Measurements from ENCODE around the gene ADAMTS9.

ADAMTS9 gene, protein sequence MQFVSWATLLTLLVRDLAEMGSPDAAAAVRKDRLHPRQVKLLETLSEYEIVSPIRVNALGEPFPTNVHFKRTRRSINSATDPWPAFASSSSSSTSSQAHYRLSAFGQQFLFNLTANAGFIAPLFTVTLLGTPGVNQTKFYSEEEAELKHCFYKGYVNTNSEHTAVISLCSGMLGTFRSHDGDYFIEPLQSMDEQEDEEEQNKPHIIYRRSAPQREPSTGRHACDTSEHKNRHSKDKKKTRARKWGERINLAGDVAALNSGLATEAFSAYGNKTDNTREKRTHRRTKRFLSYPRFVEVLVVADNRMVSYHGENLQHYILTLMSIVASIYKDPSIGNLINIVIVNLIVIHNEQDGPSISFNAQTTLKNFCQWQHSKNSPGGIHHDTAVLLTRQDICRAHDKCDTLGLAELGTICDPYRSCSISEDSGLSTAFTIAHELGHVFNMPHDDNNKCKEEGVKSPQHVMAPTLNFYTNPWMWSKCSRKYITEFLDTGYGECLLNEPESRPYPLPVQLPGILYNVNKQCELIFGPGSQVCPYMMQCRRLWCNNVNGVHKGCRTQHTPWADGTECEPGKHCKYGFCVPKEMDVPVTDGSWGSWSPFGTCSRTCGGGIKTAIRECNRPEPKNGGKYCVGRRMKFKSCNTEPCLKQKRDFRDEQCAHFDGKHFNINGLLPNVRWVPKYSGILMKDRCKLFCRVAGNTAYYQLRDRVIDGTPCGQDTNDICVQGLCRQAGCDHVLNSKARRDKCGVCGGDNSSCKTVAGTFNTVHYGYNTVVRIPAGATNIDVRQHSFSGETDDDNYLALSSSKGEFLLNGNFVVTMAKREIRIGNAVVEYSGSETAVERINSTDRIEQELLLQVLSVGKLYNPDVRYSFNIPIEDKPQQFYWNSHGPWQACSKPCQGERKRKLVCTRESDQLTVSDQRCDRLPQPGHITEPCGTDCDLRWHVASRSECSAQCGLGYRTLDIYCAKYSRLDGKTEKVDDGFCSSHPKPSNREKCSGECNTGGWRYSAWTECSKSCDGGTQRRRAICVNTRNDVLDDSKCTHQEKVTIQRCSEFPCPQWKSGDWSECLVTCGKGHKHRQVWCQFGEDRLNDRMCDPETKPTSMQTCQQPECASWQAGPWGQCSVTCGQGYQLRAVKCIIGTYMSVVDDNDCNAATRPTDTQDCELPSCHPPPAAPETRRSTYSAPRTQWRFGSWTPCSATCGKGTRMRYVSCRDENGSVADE (N-terminal part only)

DNA sequence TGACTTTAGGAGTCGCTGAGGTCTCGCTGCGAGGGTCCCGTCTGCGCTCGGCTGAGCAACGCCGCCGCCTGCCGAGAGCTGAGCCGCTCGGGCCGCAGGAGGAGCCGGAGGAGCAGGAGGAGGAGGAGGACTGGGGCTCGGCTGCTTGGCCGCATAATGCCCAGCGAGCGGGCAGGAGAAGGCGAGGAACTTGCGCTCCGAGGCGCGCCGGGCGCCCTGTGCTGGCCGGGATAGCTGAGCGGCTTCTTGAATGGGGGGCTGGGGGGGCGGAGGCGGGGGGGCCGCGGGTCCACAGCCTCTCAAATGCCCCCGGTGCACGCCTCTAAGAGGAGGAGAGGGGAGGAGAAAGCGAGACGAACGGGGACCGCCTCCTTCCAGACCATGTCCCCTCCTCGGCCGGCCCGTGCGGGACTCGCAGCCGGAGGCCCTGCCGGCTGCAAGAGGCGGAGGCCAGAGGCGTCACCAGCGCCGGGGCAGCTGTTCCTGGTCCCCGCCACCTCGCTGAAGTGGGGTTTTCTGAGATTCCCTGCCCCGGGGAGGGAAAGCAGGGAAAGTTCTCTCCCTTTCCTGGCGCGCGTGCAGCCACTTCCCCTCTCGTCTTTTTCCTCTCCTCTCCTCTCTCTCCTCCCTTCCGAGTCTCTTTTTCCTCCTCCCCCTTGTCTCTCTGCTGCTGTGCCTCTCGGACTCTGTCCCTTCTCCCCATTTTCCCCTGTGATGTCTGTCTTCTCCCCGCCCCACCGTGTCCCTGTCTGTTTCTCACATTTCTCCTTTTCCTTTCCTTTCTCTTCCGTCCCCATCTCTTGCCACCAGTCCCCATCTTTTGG is at the start of gene ADAMTS9:
Gene ADAMTS9, minus strand, starts transcription at position 220 of the 824 bp plus-strand sequence. CDS start 343 bp downstream, outside the sequence.
- Mint-ChIP-seq H3K4me3 (peak within 1 kb of the TSS; percentile 7 to 46), H3K27me3 (peaks cover 47 to 77% of the 10 kb centered on the region in 2 donors), H3K4me1 (peaks cover 9 to 20% of the 10 kb centered on the region in 2 donors), H3K27ac (peak within 1 kb of the TSS; percentile 59), H3K9me3 (peaks cover 3 to 4% of the 10 kb centered on the region in 2 donors), H3K36me3 (peaks cover 0 to 1% of the 10 kb centered on the region in 2 donors)
- DNase-seq (no peak), ATAC-seq (replicated peaks) (no peak)

DNA sequence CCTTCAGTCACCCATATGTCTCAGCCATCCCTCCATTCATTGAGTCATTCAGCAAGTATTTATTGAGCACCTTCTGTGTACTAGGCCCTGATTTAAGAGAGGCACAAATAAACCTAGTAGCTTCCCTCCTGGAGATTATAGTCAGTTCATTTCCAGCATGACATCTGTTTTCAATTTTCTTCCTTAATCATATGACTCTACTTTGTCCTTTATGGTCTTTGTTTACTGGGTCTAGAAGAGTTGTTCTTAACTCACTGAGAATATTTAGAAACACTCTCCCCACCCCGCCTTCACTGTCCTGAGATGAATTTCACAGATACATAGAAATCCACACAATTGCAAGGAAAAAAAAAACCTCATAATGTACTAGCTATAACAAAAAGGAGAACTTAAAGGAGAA is 44.8 kb upstream of the ADAMTS9 start:
- ATAC-seq (replicated peaks) (no peak), DNase-seq (no peak)
- H3K4me3 Mint-ChIP-seq = no peak overlapping the region
- H3K4me1 Mint-ChIP-seq = no peaks in the 10 kb centered on the region
- no peak overlapping the region for H3K27ac Mint-ChIP-seq
- H3K36me3 Mint-ChIP-seq = no peaks in the 10 kb centered on the region
- H3K9me3 Mint-ChIP-seq = peaks cover 3 to 11% of the 10 kb centered on the region in 2 donors
- H3K27me3 Mint-ChIP-seq = no peaks in the 10 kb centered on the region

DNA sequence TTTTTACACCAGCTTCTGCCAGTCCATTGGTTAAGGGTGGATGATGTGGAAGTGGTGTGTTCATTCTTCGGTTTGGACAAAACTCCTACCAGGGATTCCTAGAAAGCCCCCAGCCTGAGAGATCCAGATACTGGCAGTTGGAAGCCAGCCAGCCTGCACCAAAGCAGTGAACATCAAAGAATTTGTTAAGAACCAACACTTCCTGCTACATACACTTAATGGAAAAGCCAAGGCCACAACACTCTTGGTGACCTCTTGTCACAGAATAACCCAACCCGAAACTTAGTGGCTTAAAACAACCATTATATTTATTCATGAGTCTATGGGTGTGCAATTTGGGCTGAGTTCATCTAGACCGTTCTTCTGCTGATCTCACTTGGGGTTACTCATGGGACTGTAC is 42.9 kb upstream of the ADAMTS9 start:
- DNase-seq (no peak), ATAC-seq (replicated peaks) (no peak)
- no peak overlapping the region for H3K4me3 Mint-ChIP-seq
- H3K4me1 Mint-ChIP-seq = no peaks in the 10 kb centered on the region
- no peak overlapping the region for H3K27ac Mint-ChIP-seq
- peaks cover 3 to 11% of the 10 kb centered on the region in 2 donors for H3K9me3 Mint-ChIP-seq
- H3K36me3 Mint-ChIP-seq = no peaks in the 10 kb centered on the region
- H3K27me3 Mint-ChIP-seq = no peaks in the 10 kb centered on the region

DNA sequence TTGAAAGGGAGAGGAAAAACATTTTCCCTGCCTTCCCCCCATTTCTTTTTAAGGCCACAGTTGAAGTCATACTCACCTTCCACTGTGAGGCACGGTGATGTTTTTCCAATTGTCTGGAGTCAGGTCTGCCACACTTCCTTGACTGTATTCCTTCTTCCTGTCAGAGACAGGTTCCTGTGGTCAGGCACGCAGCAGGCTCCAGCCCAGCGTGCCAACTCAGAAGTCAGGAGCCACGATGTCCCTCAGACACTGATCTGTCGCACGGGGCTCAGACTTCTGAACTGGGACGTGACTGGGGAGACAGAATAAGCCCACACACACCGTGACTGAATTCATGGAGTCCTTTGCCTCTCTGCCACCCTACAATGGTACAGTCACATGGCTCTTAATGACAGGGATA is 41.2 kb upstream of the ADAMTS9 start:
- no peak for ATAC-seq (replicated peaks)
- Mint-ChIP-seq H3K9me3 (peaks cover 5 to 6% of the 10 kb centered on the region in 2 donors), H3K4me1 (no peaks in the 10 kb centered on the region), H3K27ac (no peak overlapping the region), H3K27me3 (no peaks in the 10 kb centered on the region), H3K36me3 (no peaks in the 10 kb centered on the region), H3K4me3 (no peak overlapping the region)
- DNase-seq = no peak

DNA sequence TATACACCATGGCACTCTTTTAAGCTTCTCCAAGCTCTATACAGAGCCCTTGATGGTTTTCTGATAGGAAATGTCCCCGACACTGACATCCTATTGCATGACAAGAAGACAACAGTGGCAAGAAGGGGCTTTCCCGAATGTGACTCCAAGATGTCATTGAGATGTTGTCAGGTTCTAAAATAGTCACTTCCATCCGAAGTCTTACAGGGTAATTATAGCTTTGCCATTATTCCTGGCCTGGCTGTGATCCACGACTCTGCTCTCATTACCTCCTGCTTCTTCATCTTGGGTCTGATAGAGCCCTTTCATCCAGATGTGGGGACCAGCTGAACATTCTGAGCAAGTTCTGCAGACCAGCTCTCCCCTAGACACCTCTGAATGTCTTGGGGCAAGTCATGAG is 40.6 kb upstream of the ADAMTS9 start:
- Mint-ChIP-seq H3K9me3 (peaks cover 5 to 6% of the 10 kb centered on the region in 2 donors), H3K27ac (no peak overlapping the region)

DNA sequence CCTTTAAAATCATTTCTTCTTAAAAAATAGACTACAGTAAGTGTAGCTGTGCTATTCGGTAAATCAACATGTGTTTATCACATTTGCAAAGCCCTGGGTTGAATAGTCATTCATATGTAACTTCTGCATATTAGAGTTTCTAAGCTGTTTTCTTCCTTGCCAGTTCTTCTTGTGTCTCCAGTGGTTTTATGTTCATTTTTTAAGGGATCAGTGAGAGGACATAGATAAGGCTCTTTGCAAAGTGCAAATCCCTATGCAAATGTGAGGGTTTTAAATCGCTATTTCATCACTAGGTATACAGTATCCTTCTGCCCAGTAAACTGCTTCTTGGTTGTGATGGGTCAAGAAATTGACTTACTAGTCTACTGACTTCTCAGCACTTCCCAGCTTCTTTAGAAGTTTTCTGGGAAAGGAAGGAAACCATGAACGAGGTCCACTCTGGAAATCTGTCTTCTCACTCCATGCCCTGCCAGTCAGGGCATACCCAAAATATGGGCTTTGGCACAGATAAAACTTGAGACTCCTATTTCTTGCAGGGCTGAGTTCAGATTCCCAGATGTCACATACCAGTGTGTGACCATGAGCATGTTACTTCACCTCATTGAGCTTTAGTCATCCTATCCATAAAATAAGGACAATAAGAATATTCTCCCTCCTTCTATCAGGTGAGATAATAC is 38.8 kb upstream of the ADAMTS9 start:
- H3K9me3 Mint-ChIP-seq = peaks cover 0 to 2% of the 10 kb centered on the region in 2 donors
- no peak for DNase-seq
- no peak for ATAC-seq (replicated peaks)
- H3K27me3 Mint-ChIP-seq = no peaks in the 10 kb centered on the region
- no peaks in the 10 kb centered on the region for H3K36me3 Mint-ChIP-seq
- H3K27ac Mint-ChIP-seq = no peak overlapping the region
- H3K4me1 Mint-ChIP-seq = no peaks in the 10 kb centered on the region
- no peak overlapping the region for H3K4me3 Mint-ChIP-seq

More for the DNA sequence above, 40.6 kb upstream of the ADAMTS9 start:
- DNase-seq (no peak), ATAC-seq (replicated peaks) (no peak)
- H3K4me3 Mint-ChIP-seq = no peak overlapping the region
- H3K4me1 Mint-ChIP-seq = no peaks in the 10 kb centered on the region
- H3K36me3 Mint-ChIP-seq = no peaks in the 10 kb centered on the region
- no peaks in the 10 kb centered on the region for H3K27me3 Mint-ChIP-seq

DNA sequence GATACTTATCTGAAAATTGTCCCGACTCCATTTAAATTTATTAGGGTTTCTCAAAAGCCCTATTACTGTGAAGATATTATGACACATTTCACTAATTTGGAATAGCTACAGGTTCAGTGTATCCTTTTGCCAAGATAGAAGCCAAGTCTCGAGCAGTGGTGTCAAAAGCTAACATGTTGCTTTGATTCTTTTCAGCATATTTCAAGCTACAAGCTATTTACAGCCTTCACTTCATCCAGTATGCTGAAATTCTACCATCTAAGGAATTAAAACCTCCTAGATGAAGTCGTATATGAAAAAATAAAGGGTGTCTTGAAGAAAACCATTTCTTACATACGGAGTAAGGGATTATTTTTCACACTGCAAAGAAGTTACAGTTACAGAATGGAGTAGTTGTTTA is 31.2 kb upstream of the ADAMTS9 start:
- DNase-seq (no peak), ATAC-seq (replicated peaks) (no peak)
- H3K27me3 Mint-ChIP-seq = no peaks in the 10 kb centered on the region
- no peaks in the 10 kb centered on the region for H3K4me1 Mint-ChIP-seq
- no peaks in the 10 kb centered on the region for H3K36me3 Mint-ChIP-seq
- H3K4me3 Mint-ChIP-seq = no peak overlapping the region
- H3K9me3 Mint-ChIP-seq = no peaks in the 10 kb centered on the region
- H3K27ac Mint-ChIP-seq = no peak overlapping the region

DNA sequence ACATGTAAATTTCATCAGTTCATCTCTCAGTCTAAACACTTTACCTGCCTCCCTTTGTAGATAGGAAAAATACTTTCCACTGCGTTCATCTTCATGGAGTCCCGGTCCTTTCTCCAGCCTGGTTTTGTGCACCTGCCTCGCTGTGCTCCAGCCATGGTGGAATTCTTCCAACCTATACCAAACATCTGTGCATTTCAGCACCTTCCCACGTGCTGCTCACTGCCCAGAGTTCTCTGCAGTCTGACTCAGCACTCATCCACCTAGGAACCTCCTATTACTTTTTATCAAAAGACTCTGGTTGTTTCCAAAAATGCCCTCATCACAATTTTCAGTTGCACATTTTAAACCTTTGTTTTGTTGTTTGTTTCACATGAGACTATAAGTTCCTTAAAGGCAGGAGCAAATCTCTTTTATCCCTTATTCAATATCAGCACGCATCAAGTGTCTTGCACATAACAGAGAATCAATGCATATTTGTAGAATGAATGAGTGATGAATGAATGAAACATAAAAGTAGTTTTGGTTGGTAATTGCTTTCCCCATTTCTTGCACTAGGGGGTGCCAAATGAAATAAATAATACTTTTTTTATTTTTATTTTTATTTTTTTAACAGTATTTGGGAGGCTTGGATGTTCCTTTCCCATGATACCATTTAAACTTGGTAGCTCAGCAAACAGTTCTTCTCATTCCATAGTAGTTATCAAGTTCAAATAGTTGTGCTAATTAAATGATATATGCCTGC is 30.2 kb upstream of the ADAMTS9 start:
- no peaks in the 10 kb centered on the region for H3K36me3 Mint-ChIP-seq
- no peaks in the 10 kb centered on the region for H3K27me3 Mint-ChIP-seq

DNA sequence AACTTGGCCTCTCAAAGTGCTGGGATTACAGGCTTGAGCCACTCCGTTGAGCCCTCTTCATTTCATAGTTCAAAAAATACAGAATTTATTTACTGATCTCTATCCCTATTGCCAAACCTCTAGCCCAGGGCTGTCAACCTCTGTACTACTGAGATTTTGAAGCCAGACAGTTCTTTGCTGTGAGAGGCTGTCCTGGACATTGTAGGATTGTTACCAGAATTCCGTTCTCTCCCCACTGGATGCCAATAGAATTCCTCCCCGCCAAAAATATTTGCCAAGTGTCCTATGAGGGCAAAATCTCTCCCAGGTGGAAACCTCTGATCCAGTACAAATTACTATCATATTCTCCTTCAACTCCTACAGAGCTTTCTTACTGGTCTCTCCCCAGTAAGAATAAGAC is 29.6 kb upstream of the ADAMTS9 start:
- peaks cover 0 to 2% of the 10 kb centered on the region in 2 donors for H3K9me3 Mint-ChIP-seq
- no peaks in the 10 kb centered on the region for H3K4me1 Mint-ChIP-seq
- H3K27me3 Mint-ChIP-seq = no peaks in the 10 kb centered on the region
- ATAC-seq (replicated peaks) (no peak), DNase-seq (no peak)
- no peak overlapping the region for H3K27ac Mint-ChIP-seq
- no peaks in the 10 kb centered on the region for H3K36me3 Mint-ChIP-seq
- no peak overlapping the region for H3K4me3 Mint-ChIP-seq

More for the DNA sequence above, 30.2 kb upstream of the ADAMTS9 start:
- no peak overlapping the region for H3K4me3 Mint-ChIP-seq
- peaks cover 0 to under 1% of the 10 kb centered on the region in 2 donors for H3K9me3 Mint-ChIP-seq
- no peaks in the 10 kb centered on the region for H3K4me1 Mint-ChIP-seq
- DNase-seq (no peak), ATAC-seq (replicated peaks) (no peak)
- H3K27ac Mint-ChIP-seq = no peak overlapping the region

DNA sequence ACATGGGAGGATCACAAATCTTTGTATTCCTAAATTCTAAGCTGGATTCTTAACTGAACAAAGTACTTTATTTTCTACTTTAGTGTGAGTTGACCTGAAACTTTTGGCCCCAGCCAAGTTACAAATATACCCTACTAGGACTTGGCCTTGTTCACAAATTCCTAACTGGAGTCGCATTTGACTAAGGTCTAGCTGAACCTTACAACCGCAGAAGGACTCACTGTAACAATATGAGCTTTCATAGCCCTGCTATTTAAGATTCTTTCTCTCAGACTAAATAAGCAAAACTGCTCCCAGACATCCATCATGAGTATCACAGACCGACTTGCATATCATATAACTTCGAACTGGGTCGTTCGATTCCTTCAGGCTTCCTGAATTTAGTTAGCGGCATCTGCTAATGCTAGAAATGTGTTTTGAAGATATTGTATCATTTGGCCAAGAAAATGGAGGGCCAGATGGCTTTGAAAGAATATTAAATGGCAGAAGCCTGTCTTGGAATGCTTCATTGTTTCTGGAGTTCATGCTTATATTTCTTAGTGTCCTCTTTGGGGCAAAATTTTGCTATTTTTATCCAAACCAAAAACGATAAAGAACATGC is 28.4 kb upstream of the ADAMTS9 start:
- H3K27me3 Mint-ChIP-seq = no peaks in the 10 kb centered on the region
- no peak overlapping the region for H3K27ac Mint-ChIP-seq
- no peak for ATAC-seq (replicated peaks)
- H3K36me3 Mint-ChIP-seq = no peaks in the 10 kb centered on the region
- no peak overlapping the region for H3K4me3 Mint-ChIP-seq
- H3K4me1 Mint-ChIP-seq = no peaks in the 10 kb centered on the region
- H3K9me3 Mint-ChIP-seq = peaks cover 0 to 2% of the 10 kb centered on the region in 2 donors
- DNase-seq = no peak

DNA sequence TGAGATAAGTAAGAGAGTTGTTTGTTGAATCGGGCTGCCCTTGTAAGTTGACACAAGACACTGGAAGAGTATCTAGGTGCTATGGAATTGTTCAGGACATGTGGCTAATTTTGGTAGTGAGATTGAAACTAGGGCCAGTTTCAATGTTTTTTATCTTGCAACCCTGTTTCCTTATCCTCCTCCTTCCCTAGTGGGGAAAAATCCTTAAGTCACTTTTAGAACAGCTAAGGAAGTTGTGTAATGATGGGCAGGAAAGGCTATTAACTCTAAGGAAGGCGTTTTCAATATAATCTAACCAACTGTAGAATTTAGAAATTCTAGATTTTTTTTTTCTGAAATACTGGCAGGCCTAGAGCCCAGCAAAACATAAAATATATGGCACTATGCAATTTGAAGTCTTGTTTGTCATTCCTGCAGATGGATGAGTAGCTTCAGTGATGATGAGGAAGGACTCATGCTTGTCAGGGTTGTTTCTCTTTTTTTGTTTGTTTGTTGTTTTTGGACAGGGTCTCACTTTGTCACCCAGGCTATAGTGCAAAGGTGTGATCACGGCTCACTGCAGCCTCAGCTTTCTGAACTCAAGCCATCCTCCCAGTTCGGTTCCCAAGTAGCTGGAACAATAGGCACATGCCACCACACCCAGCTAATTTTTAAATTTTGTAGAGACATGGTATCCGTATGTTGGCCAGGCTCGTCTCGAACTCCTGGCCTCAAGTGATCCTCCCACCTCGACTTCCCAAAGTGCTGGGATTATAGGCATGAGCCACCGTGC is 27.6 kb upstream of the ADAMTS9 start:
- DNase-seq (no peak), ATAC-seq (replicated peaks) (no peak)
- Mint-ChIP-seq H3K27ac (no peak overlapping the region), H3K36me3 (no peaks in the 10 kb centered on the region), H3K27me3 (no peaks in the 10 kb centered on the region), H3K9me3 (peaks cover 0 to 2% of the 10 kb centered on the region in 2 donors), H3K4me1 (no peaks in the 10 kb centered on the region), H3K4me3 (no peak overlapping the region)

DNA sequence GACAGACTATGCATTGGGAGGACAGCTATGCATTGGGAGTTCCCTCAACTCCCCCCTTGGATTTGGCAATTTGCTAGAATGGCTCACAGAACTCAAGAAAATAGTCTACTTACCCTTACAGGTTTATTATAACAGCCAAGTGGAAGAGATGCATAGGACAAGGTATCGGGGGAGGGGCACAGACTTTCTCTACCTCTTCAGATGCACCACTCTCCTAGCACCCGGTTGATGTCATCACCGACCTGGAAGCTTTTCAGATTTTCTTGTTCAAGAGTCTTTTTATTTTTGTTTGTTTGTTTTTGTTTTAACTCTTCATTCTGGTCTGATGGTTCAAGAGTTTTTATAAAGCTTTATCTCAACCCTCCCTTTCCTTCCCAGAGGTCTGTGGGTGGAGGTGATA is 20.7 kb upstream of the ADAMTS9 start:
- no peaks in the 10 kb centered on the region for H3K4me1 Mint-ChIP-seq
- no peak for DNase-seq
- peaks cover 6 to 7% of the 10 kb centered on the region in 2 donors for H3K9me3 Mint-ChIP-seq
- H3K36me3 Mint-ChIP-seq = no peaks in the 10 kb centered on the region
- no peak overlapping the region for H3K4me3 Mint-ChIP-seq
- no peaks in the 10 kb centered on the region for H3K27me3 Mint-ChIP-seq
- H3K27ac Mint-ChIP-seq = no peak overlapping the region
- ATAC-seq (replicated peaks) = no peak
